Right kidney (tissue), 1 donor: ENCODE data around the gene RFFL.
"Not testable (repeated sequence)": the region's sequence is repeated elsewhere in the genome, so short reads cannot be mapped to it uniquely, and the experiment has no call there.

ENCODE experiments used
- DNase-seq: peaks from one replicate; pipeline ENCODE4 v3.0.0-alpha.2; 2016

RFFL gene

GRCh38 chr17:35006961-35007360 is 56.5 kb downstream of the RFFL start:
- no peak for DNase-seq

- DNase-seq: no peak
Observed at GRCh38 chr17:35006345-35006744, 57.2 kb downstream of the RFFL start.

GRCh38 chr17:35003778-35004177 is 59.7 kb downstream of the RFFL start:
- DNase-seq: no peak

GRCh38 chr17:35002876-35003551 is 60.5 kb downstream of the RFFL start:
- no peak for DNase-seq

- DNase-seq: no peak
Observed at GRCh38 chr17:35001549-35001948, 62.0 kb downstream of the RFFL start.

GRCh38 chr17:35000965-35001364 is 62.5 kb downstream of the RFFL start:
- DNase-seq: not testable (repeated sequence)

- DNase-seq: no peak
Observed at GRCh38 chr17:34999456-34999855, 64.1 kb downstream of the RFFL start.

GRCh38 chr17:34998205-34998604 is 65.3 kb downstream of the RFFL start:
- no peak for DNase-seq

GRCh38 chr17:34997355-34997862 is 66.1 kb downstream of the RFFL start:
- peak; percentile 34 for DNase-seq

GRCh38 chr17:34996422-34997285 is 66.9 kb downstream of the RFFL start:
- no peak for DNase-seq

GRCh38 chr17:34993031-34993430 is 70.5 kb downstream of the RFFL start:
- no peak for DNase-seq

GRCh38 chr17:34991606-34992005 is 71.9 kb downstream of the RFFL start:
- no peak for DNase-seq

GRCh38 chr17:34990921-34991365 is 72.6 kb downstream of the RFFL start:
- no peak for DNase-seq

GRCh38 chr17:34989473-34989872 is 74.0 kb downstream of the RFFL start:
- DNase-seq: no peak

- no peak for DNase-seq
Observed at GRCh38 chr17:34988644-34989043, 74.9 kb downstream of the RFFL start.

- no peak for DNase-seq
Observed at GRCh38 chr17:34987232-34987631, 76.3 kb downstream of the RFFL start.

GRCh38 chr17:34981538-34982241 is 81.8 kb downstream of the RFFL start:
- no peak for DNase-seq

- peak; percentile 97 for DNase-seq
Observed at GRCh38 chr17:34980681-34981537, 82.6 kb downstream of the RFFL start.

- peak; percentile 87 for DNase-seq
Observed at GRCh38 chr17:34980353-34980680, 83.2 kb downstream of the RFFL start, which contains the start of gene LIG3. LIG3 (plus strand) TSS chr17:34980512; CDS start chr17:34983006, 2,494 bp downstream.

- no peak for DNase-seq
Observed at GRCh38 chr17:34979650-34980352, 83.7 kb downstream of the RFFL start.

GRCh38 chr17:34979153-34979552 is 84.4 kb downstream of the RFFL start:
- DNase-seq: no peak
